GM12865 (cell line): ENCODE results near the gene PRAF2.
A peak's percentile ranks its signal among the peaks of the same experiment; 100 is the strongest.

Source experiments
- DNase-seq: peaks from one replicate; pipeline ENCODE4 v3.0.0; 2010; ENCODE audit warnings: low read depth
- H3K4me3 ChIP-seq: 2 replicates; pipeline ENCODE4 v1.5.1; 2011; ENCODE audit warnings: mild to moderate bottlenecking, low read depth, low read length, control low read depth
- CTCF ChIP-seq: IDR thresholded peaks from 2 replicates; pipeline ENCODE4 v1.5.1; 2011; ENCODE audit warnings: low read length, control low read depth, low read depth, inconsistent platforms; ENCODE audit not compliant: insufficient read depth; ENCODE audit errors: missing control alignments

Gene PRAF2, protein sequence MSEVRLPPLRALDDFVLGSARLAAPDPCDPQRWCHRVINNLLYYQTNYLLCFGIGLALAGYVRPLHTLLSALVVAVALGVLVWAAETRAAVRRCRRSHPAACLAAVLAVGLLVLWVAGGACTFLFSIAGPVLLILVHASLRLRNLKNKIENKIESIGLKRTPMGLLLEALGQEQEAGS

GRCh38 chrX:49073601-49074575 is at the start of gene PRAF2:
PRAF2 (minus strand) TSS chrX:49074002; CDS start chrX:49073987, 15 bp downstream.
- peak; percentile 94 for DNase-seq
- peak within 1 kb of the TSS; percentile 67 for H3K4me3 ChIP-seq
- no peak for TF ChIP-seq CTCF

GRCh38 chrX:49122499-49122898 is 48.7 kb upstream of the PRAF2 start:
- DNase-seq: no peak
- TF ChIP-seq CTCF: no peak
- peak overlapping the region; percentile 91 for H3K4me3 ChIP-seq

GRCh38 chrX:49120091-49120490 is 46.3 kb upstream of the PRAF2 start:
- no peak overlapping the region for H3K4me3 ChIP-seq
- no peak for TF ChIP-seq CTCF
- no peak for DNase-seq

DNA sequence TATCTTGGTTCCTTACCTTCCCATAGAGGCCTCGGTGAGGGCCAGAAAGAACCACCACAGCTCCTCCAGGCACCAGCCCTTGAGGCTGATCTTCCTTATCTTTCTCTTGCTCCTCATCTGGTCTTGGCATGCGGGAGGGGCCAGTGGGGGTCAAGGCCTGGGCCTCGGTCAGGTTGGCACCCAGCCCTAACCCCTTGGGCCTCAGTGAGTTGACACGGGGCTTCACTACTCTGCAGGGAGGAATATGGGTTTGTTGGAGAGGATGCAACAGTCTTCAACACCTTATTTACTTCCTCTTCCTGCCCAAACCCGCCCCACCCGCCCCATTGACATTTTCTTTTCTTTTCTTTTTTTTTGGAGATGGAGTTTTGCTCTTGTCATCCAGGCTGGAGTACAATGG is 43.8 kb upstream of the PRAF2 start:
- H3K4me3 ChIP-seq: no peak overlapping the region
- no peak for TF ChIP-seq CTCF
- no peak for DNase-seq

GRCh38 chrX:49116716-49117115 is 42.9 kb upstream of the PRAF2 start:
- H3K4me3 ChIP-seq: no peak overlapping the region
- no peak for TF ChIP-seq CTCF
- no peak for DNase-seq

GRCh38 chrX:49116076-49116475 is 42.3 kb upstream of the PRAF2 start:
- DNase-seq: no peak
- TF ChIP-seq CTCF: no peak

More at GRCh38 chrX:49116076-49116475, 42.3 kb upstream of the PRAF2 start:
- H3K4me3 ChIP-seq: no peak overlapping the region
